NCI-H2171 treated with DMSO at 0.1 percent for 48 hours (cell line): ENCODE results near the gene NXT1.
"Not testable (repeated sequence)": the region's sequence is repeated elsewhere in the genome, so short reads cannot be mapped to it uniquely, and the experiment has no call there.

ENCODE experiments used
- DNase-seq: peaks from one replicate; lab custom pipeline; 2025; lab: John Stamatoyannopoulos, UW

The NXT1 gene

DNA sequence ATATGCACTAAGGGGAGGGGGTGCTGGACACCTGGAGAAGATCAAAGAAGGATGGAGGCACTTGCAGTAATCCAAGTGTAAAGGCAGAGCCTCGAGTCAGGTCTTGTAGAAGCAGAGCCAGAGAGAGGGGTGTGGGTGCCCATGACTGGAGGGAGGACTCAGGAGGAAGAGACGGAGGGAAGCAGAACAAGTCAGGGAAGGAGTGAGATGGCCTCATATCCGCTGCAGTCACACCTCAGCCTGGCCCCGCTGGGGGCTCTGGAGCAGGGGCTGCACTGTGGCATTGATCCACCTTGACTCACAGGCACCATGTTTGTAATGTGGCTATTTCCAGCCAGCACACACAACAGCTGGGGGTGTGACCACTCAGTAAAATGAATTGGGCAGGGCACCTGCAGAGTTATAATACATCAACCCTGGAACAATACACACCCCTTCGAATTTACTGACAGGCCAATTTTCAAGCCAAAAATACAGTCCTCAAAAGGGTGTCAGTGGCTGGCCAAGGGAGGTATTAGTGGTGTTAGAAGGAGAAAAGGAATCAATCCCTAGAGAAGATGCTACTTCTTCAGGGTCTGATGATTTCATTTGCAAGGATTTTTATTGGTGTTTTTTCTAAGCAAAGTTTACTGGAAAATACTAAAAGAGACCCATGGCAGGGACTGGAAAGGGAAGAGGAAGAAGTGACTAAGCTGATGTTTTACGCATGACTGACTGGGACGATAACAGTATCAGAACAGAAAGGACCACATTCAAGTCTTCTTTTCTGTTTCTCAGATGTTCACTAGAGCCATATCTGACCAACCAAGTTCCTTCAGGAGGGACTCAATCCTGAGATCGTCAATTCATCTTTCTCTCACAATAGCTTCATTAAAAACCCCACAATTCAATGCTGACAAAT, 18.9 kb upstream of the NXT1 start:
- no peak for DNase-seq

- no peak for DNase-seq
These were observed 18.1 kb upstream of the NXT1 start for GRCh38 chr20:23332467-23332866.

- DNase-seq: no peak
These were observed 16.5 kb upstream of the NXT1 start for GRCh38 chr20:23334111-23334510.

- DNase-seq: no peak
These were observed 15.1 kb upstream of the NXT1 start for GRCh38 chr20:23335521-23335920.

DNA sequence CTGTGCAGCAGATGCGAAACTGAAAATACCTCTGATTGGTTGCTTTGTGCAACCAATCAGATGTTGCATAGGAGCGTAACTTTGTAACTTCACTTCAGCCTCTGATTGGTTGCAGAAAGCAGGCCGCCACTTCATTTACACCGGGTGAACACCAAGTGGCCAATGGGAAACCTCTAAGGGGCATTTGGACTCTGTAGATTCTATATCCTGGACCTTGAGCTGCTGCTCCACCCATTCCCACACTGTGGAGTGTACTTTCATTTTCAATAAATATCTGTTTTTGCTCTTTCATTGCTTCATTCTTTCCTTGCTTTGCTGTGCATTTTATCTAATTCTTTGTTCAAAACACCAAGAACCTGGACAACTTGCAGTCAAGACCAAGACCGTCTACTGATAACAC, 14.1 kb upstream of the NXT1 start:
- no peak for DNase-seq

GRCh38 chr20:23337312-23337711, 13.3 kb upstream of the NXT1 start:
- DNase-seq: no peak

- DNase-seq: no peak
These were observed 10.6 kb upstream of the NXT1 start for GRCh38 chr20:23339986-23340385.

- DNase-seq: peak; percentile 60
These were observed 10.1 kb upstream of the NXT1 start for GRCh38 chr20:23340524-23340923.

DNA sequence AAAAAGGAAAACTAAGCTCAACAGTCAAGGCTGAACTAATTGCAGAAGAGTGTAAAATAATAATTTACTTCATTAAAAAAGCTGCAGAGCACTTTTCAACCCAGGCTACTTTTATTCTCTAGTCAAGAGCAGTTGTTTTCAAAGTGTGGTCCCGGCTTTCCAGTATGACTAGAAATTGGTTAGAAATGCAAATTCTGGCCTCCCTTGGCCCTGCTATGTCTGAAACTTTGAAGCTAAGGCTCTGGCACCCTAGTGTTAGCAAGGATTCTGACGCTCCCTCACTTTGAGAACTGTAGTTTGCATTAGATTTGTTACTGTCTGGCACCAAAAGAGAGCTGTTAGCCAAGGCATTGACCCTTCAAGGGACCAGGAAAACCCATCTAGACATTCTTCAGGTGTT, 9.5 kb upstream of the NXT1 start:
- no peak for DNase-seq

DNA sequence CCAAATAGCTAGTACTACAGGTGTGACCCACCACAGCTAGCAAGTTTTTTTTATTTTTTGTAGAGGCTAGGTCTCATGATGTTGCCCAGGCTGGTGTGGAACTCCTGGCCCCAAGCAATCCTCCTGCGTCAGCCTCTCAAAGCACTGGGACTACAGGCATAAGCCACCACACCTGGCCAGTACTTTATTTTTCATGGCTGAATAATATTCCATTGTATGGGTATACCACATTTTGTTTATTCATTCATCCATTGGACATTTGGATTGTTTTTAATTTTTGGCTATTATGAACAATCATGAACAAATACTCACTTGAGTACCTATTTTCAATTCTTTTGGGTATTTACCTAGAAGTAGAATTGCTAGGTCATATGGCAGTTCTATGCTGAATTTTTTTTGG, 7.0 kb upstream of the NXT1 start:
- no peak for DNase-seq

DNA sequence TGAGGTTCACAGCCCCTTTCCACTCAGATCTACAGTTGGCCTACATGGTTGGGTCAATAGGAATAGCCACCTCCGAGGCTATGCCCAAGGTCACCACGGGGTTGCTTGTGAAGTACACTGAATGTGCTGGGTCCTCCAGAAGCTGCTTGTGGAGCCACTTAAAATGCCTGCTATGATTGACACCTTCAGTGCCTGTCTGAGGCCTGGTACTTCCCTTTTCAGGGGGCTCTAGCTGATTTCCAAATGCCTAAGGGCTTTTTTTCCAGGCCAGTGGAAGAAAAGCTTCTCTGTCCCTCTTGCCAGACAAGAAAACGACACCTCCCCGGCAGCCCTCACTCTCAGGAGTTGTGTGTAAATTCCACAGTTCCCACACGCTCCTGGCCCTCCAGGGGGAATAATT, 6.3 kb upstream of the NXT1 start:
- no peak for DNase-seq

GRCh38 chr20:23346002-23346401, 4.6 kb upstream of the NXT1 start:
- DNase-seq: no peak

DNA sequence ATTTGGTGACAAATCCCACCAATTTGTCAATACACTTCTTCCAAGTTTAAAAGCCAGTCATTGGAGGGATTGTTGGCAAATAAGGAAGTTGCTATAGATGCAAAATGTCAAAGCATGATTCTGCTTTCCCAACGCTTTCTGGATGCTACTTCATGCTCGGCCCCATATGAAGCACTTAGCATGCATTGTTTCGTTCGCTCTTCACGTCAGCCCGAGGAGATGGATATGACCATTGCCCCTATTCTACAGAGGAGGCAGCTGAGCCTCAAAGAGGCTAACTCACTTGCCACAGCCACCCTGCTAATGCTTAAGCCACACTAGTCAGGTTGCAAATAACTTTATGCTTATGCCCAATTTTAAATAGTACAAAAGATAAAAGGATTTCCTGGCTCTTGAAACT, 2.8 kb upstream of the NXT1 start:
- no peak for DNase-seq

- not testable (repeated sequence) for DNase-seq
These were observed 2.1 kb upstream of the NXT1 start for GRCh38 chr20:23348510-23348909.

GRCh38 chr20:23349338-23350195, 1.0 kb upstream of the NXT1 start:
- peak; percentile 63 for DNase-seq

- DNase-seq: peak; percentile 52
These were observed 580 bp downstream of the NXT1 start for GRCh38 chr20:23350904-23351838.

- no peak for DNase-seq
These were observed 5.6 kb downstream of the NXT1 start for GRCh38 chr20:23356203-23356602.

- DNase-seq: peak; percentile 99
These were observed 7.4 kb downstream of the NXT1 start for GRCh38 chr20:23357767-23358562.

DNA sequence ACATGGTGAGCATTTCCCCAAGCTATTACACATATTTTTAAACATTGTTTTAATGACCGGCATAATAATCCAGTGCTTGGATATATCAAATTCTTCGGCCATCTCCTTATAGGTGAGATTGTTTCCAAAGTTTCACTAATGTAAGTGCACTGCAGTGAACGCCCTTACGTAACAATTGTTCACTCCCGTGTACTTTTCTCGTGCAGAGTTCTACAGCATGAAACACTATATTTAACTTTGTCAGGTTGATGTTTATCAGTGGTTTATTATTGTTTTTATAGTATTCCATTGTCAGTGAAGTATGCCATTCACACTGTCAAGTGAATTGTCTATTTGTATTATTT, 7.9 kb downstream of the NXT1 start:
- DNase-seq: no peak

DNA sequence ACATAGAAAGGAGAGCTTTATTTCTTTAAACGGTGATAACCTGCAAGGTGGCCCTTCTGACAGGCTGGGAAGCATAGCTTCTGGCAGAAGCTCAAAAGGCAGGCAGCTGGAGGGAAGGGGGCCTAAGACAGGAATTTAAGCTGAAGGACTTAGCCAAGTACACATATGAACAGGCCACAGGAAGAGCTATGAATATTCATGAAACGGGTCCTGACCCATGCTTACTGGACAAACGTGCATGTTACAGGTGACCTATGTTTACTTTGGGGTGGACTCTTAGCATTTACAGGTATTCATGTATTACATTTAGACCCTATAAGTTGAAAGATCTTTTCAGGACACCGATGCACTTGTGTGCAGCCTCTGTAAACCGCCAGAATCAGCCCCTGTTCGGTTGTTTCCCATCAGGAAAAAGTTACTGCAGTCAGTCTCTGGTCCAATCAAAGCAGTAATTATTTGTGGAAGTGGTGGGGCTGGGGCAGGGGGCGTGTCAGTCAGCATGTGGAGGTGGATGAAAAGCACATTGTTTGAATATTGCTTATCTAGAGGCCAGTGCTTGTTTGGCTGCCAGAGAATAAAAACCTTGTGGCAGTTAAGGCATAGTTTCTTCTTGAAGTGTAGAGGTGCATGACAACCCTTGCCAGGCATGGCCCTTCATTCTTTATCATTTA, 8.5 kb downstream of the NXT1 start:
- no peak for DNase-seq

DNA sequence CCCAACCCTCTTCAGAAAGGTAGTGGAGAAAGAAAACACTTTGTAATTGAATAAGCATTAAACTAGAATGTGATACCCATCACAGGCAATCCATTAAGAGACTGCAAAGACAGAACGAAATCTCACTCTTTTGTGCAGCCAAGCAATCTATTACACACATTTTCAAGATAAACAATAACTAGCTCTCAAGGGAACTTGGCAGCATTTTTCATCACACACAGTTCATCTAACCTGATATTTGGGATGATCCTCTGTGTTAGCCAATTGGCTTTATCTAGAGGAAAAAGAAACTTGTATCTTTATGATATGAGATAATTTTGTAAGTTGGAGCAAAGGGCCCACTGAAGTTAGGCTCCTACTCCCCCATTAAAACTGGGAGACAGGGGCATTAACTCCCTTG, 9.9 kb downstream of the NXT1 start:
- no peak for DNase-seq
